ENCODE measurements around the gene LARP4B.

The LARP4B gene

DNA sequence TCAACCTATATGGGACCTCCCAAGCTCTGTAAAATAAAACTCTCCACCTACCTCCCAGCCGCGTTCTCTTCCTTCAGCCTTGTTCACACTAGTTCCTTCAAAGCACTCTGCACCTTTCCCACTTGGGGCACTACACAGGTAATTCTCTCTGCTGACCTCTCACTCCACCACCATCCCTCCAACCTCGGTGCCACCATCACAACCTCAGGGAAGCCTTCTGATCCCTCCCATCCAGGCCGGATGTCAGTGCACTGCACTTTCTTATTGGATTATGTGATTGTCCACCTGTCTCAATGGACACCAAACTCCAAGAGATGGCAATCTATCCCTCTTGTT lies 7.0 kb downstream of the LARP4B start:
- H3K4me3 ChIP-seq (ENCODE audit: low read length) = no peak overlapping the region
- TF ChIP-seq, protein P1, sequence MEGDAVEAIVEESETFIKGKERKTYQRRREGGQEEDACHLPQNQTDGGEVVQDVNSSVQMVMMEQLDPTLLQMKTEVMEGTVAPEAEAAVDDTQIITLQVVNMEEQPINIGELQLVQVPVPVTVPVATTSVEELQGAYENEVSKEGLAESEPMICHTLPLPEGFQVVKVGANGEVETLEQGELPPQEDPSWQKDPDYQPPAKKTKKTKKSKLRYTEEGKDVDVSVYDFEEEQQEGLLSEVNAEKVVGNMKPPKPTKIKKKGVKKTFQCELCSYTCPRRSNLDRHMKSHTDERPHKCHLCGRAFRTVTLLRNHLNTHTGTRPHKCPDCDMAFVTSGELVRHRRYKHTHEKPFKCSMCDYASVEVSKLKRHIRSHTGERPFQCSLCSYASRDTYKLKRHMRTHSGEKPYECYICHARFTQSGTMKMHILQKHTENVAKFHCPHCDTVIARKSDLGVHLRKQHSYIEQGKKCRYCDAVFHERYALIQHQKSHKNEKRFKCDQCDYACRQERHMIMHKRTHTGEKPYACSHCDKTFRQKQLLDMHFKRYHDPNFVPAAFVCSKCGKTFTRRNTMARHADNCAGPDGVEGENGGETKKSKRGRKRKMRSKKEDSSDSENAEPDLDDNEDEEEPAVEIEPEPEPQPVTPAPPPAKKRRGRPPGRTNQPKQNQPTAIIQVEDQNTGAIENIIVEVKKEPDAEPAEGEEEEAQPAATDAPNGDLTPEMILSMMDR (conservative IDR thresholded peaks at IDR 0.05; ENCODE audit: low read length) = no peak
- DNase-seq (ENCODE audit: low read depth) = no peak

DNA sequence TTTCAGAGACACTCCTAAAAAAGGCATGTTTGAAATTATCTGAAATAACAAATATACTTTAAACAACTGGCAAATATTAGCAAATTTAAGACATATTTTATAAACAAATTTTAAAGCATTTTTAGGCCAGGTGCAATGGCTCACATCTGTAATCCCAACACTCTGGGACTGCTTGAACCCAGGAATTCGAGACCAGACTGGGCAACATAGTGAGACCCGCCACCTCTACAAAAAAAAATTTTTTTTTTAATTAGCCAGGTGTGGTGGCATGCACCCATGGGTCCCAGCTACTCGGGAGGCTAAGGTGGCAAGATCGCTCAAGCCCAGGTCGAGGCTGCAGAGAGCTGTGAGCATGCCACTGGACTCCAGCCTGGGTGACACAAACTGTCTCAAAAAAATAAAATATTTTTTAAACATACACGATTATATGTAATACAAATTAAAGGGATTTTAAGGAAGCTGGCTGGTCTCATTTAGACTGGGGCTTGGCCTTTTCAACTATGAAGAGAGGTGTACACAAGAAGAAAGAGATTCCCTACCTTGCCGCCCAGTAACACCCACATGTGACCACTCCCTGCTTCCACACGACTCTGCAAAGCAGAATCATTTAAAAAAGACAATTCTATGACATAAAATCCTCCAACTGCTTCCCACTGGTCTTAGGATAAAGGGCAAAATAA lies 7.5 kb downstream of the LARP4B start:
- no peak overlapping the region for H3K4me3 ChIP-seq (ENCODE audit: low read length)
- TF ChIP-seq, protein P1 (conservative IDR thresholded peaks at IDR 0.05; ENCODE audit: low read length) = no peak
- no peak for DNase-seq (ENCODE audit: low read depth)

DNA sequence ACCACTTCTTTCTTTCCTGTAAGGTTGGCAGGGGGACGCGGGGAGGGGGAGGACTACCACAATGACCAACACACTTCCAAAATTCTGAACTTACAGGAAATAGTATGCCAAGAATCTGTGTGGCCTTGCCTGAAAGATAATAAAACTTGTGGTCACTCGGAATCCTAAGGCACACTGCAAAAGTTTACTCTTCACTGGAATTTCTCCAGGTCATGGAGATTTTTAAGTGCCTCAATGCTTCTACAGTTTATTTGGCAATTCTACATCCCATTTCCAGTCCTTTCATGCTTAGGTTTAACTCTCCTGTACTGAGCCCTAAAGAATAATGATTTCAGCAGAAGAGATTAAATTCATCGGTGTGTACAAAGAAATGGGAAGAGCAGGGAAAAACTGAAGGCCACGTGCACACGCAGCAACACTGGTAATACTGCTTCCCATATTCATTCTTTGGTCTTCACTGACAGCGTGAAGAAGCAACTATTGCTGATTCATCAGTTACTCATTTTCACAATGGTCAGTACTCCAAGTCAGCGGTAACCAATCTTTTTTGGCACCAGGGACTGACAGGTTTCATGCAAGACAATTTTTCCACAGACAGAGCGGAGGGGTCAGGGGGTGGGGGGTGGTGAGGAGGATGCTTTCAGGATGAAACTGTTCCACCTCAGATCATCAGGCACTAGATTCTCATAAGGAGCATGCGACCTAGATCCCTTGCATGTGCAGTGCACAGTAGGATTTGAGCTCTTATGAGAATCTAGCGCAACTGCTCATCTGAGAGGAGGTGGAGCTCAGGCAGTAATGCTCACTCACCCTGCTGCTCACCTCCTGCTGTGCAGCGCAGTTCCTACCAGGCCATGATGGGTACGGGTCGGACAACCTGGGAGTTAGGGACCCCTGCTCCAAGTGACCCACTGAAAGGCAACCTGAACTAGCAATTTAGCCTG lies 9.8 kb downstream of the LARP4B start:
- peak; percentile 76 for DNase-seq (ENCODE audit: low read depth)
- TF ChIP-seq, protein P1 (conservative IDR thresholded peaks at IDR 0.05; ENCODE audit: low read length) = no peak

DNA sequence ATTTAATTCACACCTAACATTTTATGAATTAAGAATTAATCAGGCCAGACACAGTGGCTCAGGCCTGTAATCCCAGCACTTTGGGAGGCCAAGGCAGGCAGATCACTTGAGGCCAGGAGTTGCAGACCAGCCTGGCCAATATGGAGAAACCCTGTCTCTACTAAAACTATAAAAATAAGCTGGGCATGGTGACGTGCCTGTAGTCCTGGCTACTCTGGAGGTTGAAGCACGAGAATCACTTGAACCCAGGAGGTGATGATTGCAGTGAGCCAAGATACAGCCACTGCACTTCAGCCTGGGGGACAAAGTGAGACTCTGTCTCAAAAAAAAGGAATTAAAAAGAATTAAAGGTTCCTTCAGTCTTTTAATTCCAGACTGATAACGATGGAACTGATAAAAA lies 11.1 kb downstream of the LARP4B start:
- no peak for DNase-seq (ENCODE audit: low read depth)
- H3K4me3 ChIP-seq (ENCODE audit: low read length) = no peak overlapping the region
- TF ChIP-seq, protein P1 (conservative IDR thresholded peaks at IDR 0.05; ENCODE audit: low read length) = no peak

More for the DNA sequence above, 9.8 kb downstream of the LARP4B start:
- no peak overlapping the region for H3K4me3 ChIP-seq (ENCODE audit: low read length)

DNA sequence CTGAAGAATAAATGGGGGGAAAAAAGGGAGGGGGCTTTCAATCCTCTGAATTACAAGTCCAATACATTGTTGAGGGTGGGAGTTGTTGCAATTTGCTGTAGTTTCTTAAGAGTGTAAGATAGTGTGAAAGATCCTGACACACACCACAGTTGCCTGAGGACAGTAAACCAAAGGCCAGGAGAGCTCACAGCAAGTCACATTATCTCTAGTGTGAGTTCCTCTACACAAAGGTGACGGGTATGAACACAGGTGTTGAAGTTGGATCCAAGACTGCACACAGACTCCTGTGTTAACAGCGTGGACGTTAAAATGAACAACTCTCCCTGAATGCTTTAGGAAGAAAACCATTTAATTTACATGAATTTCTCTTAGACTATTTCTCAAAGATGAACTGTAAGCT lies 12.0 kb downstream of the LARP4B start:
- H3K4me3 ChIP-seq (ENCODE audit: low read length) = no peak overlapping the region
- DNase-seq (ENCODE audit: low read depth) = no peak
- TF ChIP-seq, protein P1 (conservative IDR thresholded peaks at IDR 0.05; ENCODE audit: low read length) = no peak

DNA sequence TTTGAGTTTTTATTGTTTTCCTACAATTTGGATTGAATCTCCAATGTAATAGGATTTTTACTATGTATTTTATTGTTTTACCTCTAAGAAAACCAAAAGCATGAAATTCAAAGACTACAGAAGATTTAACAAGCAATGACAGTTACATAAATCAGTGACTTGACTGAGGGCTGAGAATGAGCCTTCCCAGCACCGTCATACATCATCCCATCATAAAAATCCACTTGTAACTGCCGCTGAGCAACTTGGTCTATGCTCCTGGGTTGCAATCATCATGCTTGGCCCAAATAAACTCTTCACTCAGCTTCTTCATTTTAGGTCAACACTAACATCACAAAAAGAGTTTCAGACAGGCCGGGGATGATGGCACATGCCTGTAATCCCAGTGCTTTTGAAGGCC lies 13.5 kb downstream of the LARP4B start:
- no peak for DNase-seq (ENCODE audit: low read depth)
- H3K4me3 ChIP-seq (ENCODE audit: low read length) = no peak overlapping the region
- TF ChIP-seq, protein P1 (conservative IDR thresholded peaks at IDR 0.05; ENCODE audit: low read length) = no peak

DNA sequence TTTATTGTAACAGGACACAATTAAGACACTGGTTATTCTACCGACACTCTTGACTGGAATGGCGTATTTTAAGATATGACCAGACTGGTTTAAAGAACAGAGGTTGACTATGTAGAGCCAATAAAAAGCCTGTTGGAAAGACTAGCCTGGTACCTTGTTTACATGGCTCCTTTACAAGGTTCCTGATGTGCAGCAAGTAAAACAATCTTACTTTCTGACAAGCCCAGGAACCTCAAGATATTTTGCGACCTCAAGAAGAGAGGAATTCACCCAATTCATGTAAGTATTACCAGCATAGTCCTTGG lies 14.1 kb downstream of the LARP4B start:
- TF ChIP-seq, protein P1 (conservative IDR thresholded peaks at IDR 0.05; ENCODE audit: low read length) = no peak
- no peak for DNase-seq (ENCODE audit: low read depth)

More for the DNA sequence above, 14.1 kb downstream of the LARP4B start:
- H3K4me3 ChIP-seq (ENCODE audit: low read length) = no peak overlapping the region
